Measurements from ENCODE around the gene SUN5.

SUN5 gene

DNA sequence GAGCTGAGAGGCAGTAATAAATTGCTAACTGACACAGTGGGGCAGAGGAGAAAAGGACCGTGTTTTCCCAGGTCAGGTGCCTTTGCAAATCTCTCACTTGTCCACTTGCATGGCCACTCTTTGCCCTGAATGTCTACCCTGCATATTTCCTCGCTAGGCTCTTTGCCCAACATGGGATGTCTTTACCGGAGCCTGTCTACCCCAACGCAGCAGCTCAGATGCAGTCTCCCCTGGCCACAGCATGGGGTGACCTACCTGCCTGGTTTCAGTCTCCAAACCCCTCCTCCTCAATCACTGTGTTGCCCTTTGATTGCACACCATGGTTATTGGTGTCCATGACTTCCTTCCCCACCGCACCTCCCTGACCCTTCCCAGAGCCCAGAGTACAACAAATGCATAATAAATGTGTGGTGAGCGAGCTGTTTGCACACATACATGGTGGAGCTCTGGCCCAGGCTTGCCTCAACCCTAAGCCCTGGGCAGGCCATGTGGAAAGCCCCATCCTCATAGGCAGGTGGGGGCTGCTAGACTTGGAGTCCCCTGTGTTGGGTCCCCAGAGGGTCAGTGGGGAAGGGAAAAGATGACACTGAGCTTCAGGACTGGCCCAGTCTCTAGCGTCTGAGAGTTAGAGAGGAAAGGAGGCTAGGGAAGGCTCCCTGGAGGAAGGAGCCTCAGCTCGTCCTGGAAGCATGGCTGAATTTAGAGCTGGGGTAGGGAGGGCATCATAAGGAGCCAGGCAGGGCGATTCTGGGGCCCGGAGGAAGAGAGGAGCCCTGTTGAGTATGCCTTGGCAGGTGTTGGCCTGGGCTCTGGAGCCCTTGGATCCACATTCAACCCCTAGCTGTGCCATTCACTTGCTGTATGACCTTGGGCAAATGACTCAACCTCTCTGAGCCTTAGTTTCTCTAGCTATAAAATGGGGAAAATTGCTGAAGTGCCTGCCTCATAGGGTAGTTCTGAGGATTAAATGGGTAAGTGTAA lies 22.8 kb upstream of the SUN5 start:
- DNase-seq (ENCODE audit: low spot score), result no peak

DNA sequence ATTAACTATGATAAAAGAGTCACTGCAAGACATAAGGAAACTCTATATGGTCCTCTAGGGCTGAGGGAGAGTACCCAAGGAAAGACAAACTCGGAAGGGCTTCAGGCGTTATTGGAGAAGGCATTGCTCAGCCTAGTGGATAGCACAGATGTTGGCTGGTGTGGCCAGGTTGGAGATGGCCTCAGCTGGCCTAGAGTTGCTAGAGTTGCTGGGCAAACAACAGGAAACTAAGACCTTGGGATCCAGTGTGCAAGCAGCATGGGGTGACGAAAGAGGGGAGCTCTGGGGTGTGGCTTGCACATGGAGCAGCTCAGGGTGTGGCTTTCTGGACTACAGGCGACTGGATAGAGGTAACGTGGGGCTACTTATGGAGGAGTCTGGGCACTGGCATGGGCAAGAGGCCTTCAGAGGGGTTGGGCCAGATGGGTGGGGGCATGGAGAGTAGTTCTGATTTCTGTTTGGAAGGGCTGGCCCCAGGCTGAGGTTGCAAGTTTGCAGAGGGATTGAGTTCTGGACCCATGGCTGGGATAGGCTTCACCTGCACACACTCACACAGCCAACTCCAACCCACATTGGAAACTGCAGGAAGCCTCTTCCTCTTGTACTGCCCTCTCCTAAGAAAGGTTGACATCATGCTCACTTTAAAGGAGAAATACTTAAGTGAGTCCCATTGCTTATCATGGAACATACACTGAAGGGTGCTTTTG lies 22.0 kb upstream of the SUN5 start:
- DNase-seq (ENCODE audit: low spot score), result no peak

DNA sequence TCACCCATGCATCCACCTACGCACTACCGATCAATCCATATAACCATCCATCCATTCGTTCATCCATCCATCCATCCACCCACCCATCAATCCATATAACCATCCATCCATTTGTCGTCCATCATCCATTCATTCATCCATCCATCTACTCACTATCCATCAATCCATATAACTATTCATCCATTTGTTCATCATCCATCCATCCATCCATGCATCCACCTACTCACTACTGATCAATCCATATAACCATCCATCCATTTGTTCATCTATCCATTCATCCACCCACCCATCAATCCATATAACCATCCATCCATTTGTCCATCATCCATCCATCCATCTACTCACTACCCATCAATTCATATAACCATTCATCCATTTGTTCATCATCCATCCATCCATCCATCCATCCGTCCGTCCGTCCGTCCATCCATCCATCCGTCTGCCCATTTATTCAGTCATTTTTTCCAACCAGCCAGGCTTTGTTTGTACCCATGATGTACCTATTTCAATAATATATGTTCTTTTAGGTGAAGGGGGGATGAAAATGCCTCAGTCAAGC lies 21.2 kb upstream of the SUN5 start:
- no peak for DNase-seq (ENCODE audit: low spot score)

DNA sequence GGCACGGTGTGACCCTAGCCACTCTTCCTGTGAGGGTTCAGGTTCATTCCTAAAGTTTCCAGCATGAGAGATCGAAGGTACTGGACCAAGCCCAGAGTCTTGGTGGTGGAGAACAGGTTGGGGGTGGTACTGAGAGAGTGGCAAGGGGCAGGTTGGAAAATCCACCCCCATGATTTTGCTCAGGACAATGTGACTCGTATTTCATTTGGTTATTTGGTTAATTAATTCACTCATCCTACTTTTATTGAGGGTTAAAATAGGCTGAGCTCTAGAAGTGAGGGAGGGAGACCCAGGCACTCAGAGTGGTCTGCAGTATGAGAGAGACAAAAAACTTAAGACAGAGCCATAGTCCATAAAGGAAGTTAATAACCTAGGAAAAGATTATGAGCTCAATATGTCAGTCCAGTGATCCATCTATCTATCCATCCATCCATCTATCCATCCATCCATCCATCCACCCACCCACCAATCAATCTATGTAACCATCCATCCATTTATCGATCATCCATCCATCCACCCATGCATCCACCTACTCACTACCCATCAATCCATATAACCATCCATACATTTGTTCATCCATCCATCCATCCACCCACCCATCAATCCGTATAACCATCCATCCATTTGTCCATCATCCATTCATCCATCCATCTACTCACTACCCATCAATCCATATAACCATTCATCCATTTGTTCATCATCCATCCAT lies 20.5 kb upstream of the SUN5 start:
- no peak for DNase-seq (ENCODE audit: low spot score)

DNA sequence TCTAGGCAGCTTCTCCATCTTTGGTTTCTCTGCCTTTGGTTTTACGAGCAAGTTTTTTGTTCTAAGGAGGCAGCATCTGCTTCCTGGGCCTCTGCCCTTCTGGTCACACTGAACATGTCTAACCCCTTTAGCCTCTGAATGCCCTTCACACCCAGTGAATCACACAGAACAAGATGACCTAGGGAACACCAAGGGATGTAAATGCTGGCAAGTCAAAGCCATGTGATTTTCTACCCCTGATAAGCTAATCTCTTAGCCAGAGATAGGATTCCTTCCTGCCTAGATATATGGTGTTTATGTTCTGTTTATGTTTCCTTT lies 20.0 kb upstream of the SUN5 start:
- DNase-seq (ENCODE audit: low spot score), result no peak

DNA sequence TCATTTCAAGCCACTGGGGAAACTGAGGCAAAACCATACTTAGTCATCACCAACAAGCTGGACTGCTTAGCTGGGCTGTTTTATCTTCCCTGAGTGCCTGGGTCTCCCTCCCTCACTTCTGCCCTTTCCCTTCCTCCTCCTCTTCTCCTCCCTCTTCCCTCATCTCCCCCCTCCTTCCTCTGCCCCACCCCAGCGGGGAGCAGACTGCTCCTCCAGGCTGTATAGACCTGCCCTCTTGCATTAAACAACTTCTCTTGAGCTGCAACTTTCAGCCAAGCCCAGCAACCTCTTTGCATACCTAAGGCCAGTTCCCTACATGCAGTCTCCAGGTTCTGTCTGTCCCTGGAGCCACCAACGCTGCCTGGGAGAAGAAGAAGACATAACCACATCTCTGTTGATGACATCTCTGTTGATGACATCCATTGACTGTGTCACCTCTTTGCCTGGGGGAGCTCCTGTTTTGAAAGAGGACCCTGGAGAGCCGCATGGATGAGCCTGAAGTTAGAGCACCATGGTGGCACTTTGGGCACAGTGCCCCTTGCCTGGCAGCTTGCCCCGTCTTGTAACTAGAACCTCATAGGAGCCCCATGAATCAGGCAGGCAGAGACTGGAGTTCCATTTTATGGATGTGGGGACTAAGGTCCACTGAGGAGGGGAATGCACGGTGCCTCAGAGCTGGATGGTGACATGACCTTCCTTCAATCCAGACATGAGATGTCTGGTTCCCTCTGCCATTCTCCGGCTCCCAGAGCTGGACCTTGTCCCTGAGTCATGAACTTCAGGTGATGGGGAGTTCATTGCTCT lies 19.4 kb upstream of the SUN5 start:
- DNase-seq (ENCODE audit: low spot score), result no peak

DNA sequence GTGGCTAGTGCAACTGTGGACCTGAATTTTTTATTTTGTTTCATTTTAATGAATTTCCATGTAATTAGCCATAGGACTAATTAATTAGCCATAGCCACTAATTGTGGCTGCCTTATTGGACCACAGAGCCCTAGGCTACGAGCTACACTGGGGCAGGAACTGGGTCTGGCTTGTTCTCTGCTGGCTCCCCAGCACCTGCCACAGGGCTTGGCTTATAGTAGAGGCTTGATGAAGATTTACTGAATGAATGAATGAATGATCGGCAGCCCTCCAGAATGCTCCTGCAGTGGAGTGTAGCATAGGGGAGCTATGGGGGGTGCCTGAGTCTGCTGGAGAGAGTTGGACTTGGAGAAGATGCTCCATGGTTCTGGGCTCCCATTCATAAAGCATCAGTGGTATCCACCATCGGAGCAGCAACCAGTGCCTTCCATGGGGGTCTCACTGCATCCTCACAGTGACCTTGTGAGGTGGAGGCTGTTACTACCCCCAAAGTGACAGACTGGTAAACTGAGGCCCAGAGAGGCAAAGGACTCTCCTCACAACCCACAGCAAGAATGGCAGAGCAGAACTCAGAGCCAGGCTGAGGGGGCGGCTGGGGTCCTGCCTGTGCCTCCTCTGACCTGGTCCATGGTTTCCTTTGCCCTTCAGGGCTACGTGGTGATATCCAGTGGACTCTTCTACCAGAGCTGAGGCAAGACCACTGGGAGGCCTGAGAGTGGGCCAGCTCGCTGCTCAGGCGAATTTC lies 18.6 kb upstream of the SUN5 start:
- DNase-seq (ENCODE audit: low spot score), result no peak

DNA sequence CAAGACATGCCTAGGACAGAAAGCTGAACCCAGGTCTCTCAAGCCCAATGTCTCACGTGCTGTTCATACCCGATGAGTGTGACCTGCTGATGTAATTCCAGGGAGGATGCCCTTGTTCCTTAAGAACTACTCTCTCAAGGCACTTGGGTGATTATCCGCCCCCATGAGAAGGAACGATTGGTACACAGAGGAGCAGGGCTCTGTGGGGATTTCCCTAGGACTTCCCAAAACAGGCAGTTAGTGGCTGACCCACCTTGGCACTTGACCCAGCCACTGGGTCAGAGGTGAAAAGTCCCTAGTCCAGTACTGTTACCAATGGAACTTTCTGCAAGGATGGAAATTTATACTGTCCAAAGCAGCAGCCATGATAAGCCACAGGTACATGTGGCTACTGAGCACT lies 18.1 kb upstream of the SUN5 start:
- no peak for DNase-seq (ENCODE audit: low spot score)

DNA sequence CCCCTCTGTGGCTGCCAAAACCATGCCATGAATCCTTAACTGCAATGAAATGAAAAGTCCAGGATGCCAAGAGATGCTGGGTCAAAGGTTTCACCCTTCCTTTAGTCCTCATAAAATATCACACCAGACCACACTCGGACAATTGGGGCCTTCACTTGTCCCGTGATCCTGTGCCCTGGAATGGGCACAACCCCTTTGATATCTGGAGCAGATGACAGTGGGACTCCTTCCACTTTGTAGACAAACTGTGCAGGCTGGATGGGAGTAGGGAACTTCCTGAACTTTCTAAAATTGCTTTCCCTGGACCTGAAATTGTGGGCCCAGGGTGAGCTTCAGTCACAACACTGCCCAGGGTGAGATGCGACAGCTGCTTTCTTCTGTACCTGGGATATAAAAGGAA lies 17.6 kb upstream of the SUN5 start:
- no peak for DNase-seq (ENCODE audit: low spot score)

DNA sequence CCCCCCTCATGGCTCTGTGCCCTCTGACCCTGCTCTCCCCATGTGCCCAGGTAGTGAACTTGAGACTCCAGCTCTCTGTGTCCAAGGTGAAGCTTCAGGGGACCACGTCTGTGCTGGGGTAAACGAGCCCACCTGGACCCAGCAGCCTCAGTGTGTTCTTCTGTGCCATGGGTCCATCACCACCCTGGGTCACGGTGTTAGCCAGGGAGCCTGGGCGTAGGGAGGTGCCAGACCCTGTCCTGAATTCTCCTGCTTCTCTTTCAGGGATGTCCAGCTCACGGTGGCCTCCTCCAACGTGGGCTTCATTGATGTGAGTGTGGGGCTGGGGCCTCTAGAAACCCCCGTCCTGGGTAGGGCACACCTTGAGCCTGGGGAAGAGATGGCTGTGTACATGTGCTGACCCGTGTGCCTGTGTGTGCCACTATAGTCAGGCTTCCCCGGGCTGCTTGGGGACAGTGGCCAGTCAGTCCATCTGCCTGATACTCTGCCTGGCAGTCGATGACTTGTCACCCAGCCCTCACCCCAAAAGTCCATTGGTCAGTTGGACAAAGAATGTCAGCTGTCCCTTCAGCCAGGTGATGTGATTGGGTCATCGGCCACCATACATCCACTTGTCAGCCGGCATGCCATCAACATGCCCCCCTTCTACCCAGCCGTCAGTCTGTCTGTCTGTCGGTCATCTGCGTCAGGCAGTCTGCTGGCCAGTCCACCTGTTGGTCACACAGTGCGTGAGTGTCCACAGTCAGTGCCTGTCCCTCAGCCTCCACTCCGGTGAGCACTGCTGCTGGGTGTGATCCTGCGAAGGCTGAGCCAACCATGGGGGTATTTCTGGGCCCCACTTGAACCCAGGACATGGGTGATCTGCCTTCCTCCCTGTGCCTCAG lies 16.3 kb upstream of the SUN5 start:
- DNase-seq (ENCODE audit: low spot score), result no peak

DNA sequence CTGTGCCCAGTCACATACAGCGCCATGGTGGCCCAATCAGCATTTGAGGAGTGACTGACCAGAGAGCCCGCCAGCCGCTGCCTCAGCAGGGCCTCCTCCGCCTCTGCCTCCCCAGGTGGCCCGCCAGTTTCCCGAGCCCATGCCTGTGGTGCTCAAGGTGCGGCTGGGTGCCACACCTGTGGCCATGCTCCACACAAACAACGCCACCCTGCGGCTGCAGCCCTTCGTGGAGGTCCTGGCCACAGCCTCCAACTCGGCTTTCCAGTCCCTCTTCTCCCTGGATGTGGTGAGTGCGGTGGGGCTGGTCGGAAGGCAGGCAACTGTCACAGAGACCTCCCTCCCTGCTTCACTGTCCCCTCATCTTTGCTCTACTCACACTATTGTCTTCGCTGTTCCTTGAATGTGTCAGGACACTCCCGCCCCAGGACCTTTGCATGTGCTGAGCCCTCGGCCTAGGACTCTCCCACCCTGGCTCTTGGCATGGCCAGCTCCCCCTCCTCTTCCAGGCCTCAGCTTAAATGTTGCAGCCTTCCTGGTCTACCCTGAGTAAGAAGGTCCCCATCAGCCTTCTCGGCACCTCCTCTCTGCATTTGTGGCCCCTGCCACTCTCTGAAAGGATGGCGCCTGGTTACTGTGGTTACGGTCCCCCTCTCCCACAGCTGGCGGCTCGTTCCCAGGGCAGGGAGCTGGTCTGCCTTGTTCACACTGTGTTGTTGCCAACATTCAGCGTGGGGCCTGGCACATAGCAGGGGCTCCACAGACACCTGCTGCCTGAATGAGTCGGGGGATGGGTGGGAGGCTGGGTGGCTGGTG lies 15.4 kb upstream of the SUN5 start:
- no peak for DNase-seq (ENCODE audit: low spot score)

DNA sequence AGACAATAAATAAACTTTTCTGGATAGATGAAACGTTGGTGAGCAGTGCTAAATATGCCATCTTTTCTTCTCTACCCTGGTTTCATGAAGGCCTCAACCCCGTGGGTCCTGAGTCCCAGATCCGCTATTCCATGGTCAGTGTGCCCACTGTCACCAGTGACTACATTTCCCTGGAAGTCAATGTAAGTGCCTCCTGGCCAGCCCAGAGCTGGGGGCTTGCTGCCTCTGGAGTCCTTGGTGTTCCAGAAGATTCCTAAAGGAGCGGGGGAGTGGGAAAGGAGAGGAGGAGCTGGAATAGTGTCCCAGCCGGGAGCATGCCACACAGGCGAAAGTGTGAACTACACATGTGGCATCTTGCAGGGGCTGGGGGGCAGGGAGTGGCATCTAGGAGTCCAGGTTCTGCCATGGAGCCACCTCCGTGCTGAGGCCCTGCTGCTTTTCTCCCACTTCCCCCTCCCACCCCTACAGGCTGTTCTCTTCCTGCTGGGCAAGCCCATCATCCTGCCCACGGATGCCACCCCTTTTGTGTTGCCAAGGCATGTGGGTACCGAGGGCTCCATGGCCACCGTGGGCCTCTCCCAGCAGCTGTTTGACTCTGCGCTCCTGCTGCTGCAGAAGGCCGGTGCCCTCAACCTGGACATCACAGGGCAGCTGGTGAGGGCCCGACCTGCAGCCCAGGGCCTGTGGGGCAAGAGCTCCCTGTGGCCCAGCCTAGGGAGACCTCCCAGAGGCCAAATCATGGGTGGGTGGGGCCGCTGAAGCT lies 14.1 kb upstream of the SUN5 start:
- no peak for DNase-seq (ENCODE audit: low spot score)

DNA sequence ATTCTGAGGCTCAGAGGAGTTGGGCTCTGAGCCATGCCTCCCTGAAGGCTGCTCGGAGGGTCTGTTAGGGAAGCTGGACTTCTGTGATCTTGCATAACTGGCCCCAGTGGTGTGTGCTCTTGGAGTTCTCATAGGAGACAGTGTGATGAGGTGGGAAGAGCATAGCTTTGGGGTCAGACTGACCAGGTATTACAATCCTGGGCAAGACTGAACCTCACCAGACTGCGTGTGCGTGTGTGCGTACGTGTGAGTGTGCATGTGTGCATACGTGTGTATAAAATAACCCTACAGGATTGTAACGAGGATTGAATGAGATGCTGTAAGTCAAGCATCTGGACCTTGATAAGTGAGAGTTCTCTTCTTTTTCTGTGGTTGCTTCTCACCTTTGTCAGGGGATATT lies 13.3 kb upstream of the SUN5 start:
- no peak for DNase-seq (ENCODE audit: low spot score)

DNA sequence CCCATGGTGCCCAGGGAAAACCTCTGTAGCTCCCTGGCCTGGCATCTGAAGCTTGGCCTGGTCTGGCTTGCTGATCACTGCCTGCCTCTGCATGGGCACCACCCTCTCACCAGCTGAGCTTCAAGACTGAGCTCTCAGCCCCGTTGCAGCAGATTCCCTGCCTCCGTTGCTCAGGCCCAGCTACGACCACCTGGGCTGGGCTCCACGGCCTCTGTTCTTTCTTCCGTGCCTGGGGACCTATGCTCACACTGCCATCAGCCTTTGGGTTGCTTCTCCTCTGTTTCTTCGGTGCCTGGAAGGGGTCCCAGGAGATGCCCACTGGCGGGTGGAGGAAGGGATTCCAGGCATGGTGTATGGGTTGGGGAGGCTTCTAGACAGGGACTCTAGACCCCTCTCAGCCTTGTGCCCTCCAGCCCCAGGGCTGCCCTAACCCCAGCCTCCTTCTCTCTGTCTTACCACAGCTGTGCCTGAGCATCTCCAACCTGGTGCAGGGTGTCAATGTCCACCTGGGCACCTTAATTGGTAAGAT lies 12.4 kb upstream of the SUN5 start:
- no peak for DNase-seq (ENCODE audit: low spot score)

DNA sequence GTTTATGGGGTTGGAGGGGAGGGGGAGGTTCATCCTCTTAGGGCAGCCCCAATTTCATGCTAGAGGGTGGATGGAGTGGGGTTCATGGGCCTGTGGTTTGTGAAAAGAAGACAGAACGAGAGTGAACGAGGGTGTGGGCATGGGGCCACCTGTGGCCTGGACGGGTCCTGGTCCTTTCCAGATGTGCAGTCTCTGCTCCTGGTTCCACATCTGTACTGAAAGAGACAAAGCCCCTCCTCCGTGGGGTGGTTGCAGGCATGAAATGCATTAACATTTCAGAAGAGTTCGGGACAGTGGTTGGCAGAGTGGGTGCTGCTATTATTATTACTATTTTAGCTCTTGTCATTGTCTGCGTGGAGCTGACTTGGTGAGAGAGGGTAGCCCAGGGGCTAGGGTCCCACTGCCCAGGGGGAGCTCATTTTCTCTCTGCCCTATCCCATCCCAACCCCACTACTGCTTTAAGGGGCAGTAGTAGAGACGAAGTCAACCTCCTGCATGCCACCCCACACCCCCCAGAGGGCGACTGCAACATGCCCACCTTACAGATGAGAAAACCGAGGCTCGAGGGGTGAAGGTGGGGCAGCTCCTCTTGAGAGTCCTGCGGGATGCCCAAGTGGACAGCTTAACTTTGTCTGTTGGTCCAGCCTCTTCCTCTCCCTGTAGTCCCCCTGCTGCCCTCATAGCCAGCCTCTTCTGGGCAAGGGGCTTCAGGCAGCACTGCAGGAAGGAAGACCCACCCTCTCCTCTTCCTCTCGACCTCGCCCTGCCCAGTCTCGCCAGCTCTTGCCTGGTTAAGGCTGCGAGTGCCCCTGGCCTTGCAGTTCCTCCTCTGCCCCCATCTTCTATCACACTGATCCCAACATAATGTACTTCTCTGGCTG lies 11.7 kb upstream of the SUN5 start:
- DNase-seq (ENCODE audit: low spot score), result no peak

DNA sequence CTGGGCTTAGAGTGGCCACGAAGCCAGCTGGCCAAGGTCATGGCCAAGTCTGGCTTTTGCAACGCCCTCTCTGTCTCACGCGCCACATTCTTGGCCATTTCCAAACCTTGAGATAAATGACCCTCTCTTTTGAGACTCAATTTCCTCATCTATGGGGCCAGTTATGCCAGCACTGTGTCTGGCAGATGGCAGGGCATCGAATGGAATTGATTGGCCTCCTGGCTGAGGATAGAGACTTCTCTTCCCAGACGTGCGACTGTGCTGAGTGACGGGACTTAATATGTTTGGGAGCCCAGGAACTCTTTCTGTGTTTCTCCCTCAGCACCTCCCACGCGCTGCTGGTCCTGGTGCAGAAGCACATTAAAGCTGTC lies 10.9 kb upstream of the SUN5 start:
- no peak for DNase-seq (ENCODE audit: low spot score)
